SK-N-SH (cell line): ENCODE data around the gene CTPS1. TPM values are rescaled to one million over a fixed set of nuclear protein-coding genes. Genes with fewer than 3 reads are reported as not detected.

ENCODE experiments used
- CTCF ChIA-PET: fragments of 300-600, 350-600 bp; formaldehyde crosslinking; extraction: SDS; loops from one replicate; lab custom pipeline; 2021; lab: Yijun Ruan, JAX
- POLR2A ChIA-PET: fragments of 350-600 bp; sonication (Branson Sonifier 250); formaldehyde crosslinking; extraction: SDS; loops from one replicate; lab custom pipeline; 2020; ENCODE audit warnings: antibody characterized with exemption, inconsistent platforms; lab: Yijun Ruan, JAX
- DNase-seq: peaks from one replicate; pipeline ENCODE4 v3.0.0; 2012
- H2AFZ ChIP-seq: fragments of 200-600 bp; sonication (generic); 2 replicates; pipeline ENCODE4 v1.8.1; 2016; ENCODE audit warnings: antibody characterized with exemption, mild to moderate bottlenecking, low read depth
- H3F3A ChIP-seq: fragments of 200-600 bp; sonication (generic); replicated peaks from 2 replicates; pipeline ENCODE3; 2016; ENCODE audit warnings: antibody characterized with exemption, mild to moderate bottlenecking; ENCODE audit not compliant: insufficient read depth
- H3K27ac ChIP-seq, 2 experiments: fragments of 200-500 bp in 1 of 2; fragments of 200-600 bp in 1 of 2; sonication (Bioruptor generic) in 1 of 2; sonication (generic), shearing (Covaris generic) in 1 of 2; 2 replicates each; pipeline versions ENCODE4 v1.5.1 to v1.6.1; 2014 to 2016; ENCODE audit warnings: low read depth in 2 of 2, inconsistent platforms in 1 of 2, low read length in 1 of 2, mild to moderate bottlenecking in 1 of 2, mixed read lengths in 1 of 2
- H3K27me3 ChIP-seq: fragments of 200-600 bp; sonication (generic), shearing (Covaris generic); 2 replicates; pipeline ENCODE4 v1.6.1; 2016; ENCODE audit warnings: mixed run types; ENCODE audit not compliant: insufficient read depth
- H3K36me3 ChIP-seq, 2 experiments: fragments of 200-500 bp in 1 of 2; fragments of 200-600 bp in 1 of 2; sonication (Bioruptor generic) in 1 of 2; sonication (generic) in 1 of 2; replicated peaks in 1 of 2; 2 replicates each; pipeline versions ENCODE3 to v1.5.1; 2014 to 2016; ENCODE audit warnings: low read length in 1 of 2, mild to moderate bottlenecking in 1 of 2; ENCODE audit not compliant: insufficient read depth in 2 of 2, control insufficient read depth in 1 of 2
- H3K4me1 ChIP-seq, 2 experiments: fragments of 200-500 bp in 1 of 2; fragments of 200-600 bp in 1 of 2; sonication (Bioruptor generic) in 1 of 2; sonication (generic), shearing (Covaris generic) in 1 of 2; 2 replicates each; pipeline versions ENCODE4 v1.5.1 to v1.6.1; 2014 to 2016; ENCODE audit warnings: low read depth in 1 of 2, low read length in 1 of 2, mixed run types in 1 of 2; ENCODE audit not compliant: insufficient read depth in 2 of 2, control insufficient read depth in 1 of 2
- H3K4me2 ChIP-seq: fragments of 200-600 bp; sonication (generic), shearing (Covaris generic); 2 replicates; pipeline ENCODE4 v1.6.1; 2017; ENCODE audit warnings: mixed run types
- H3K4me3 ChIP-seq, 2 experiments: fragments of 200-500 bp in 1 of 2; fragments of 200-600 bp in 1 of 2; sonication (Bioruptor generic) in 1 of 2; sonication (generic), shearing (Covaris generic) in 1 of 2; 2 replicates each; pipeline versions ENCODE4 v1.5.1 to v1.8.1; 2014 to 2016; ENCODE audit warnings: low read depth in 2 of 2, inconsistent platforms in 1 of 2, low read length in 1 of 2, mild to moderate bottlenecking in 1 of 2, mixed read lengths in 1 of 2, moderate library complexity in 1 of 2
- H3K79me2 ChIP-seq: fragments of 200-600 bp; sonication (generic); 2 replicates; pipeline ENCODE4 v1.8.1; 2017; ENCODE audit warnings: mild to moderate bottlenecking; ENCODE audit not compliant: insufficient read depth
- H3K9ac ChIP-seq: fragments of 200-600 bp; sonication (generic); 2 replicates; pipeline ENCODE4 v1.6.1; 2017; ENCODE audit warnings: mixed run types
- H3K9me2 ChIP-seq: fragments of 200-600 bp; sonication (generic); 2 replicates; pipeline ENCODE4 v1.6.1; 2017; ENCODE audit warnings: mixed run types
- H3K9me3 ChIP-seq: fragments of 200-600 bp; sonication (generic); 2 replicates; pipeline ENCODE4 v1.6.1; 2017; ENCODE audit warnings: mixed run types, mild to moderate bottlenecking, moderate library complexity
- H4K20me1 ChIP-seq: fragments of 200-600 bp; sonication (generic); 2 replicates; pipeline ENCODE4 v1.6.1; 2017; ENCODE audit warnings: mild to moderate bottlenecking, mixed run types; ENCODE audit not compliant: insufficient read depth
- EP300 ChIP-seq, 2 experiments: IDR thresholded peaks; 2 replicates each; pipeline versions ENCODE4 v1.4.0 to v1.6.1; 2012; ENCODE audit warnings: borderline replicate concordance in 1 of 2, low read depth in 1 of 2, low read length in 1 of 2
- FOSL2 ChIP-seq: IDR thresholded peaks from 2 replicates; pipeline ENCODE4 v1.4.0; 2012; ENCODE audit warnings: low read depth, mild to moderate bottlenecking, moderate library complexity, borderline replicate concordance
- FOXJ3 ChIP-seq: sonication (generic); formaldehyde crosslinking; IDR thresholded peaks from 2 replicates; pipeline ENCODE4 v1.5.1; 2020; ENCODE audit warnings: mild to moderate bottlenecking, missing genetic modification reagents
- GATA2 ChIP-seq: sonication (generic); formaldehyde crosslinking; IDR thresholded peaks from 2 replicates; pipeline ENCODE4 v1.5.0; 2020; ENCODE audit warnings: mild to moderate bottlenecking, missing genetic modification reagents
- JUND ChIP-seq: IDR thresholded peaks from 2 replicates; pipeline ENCODE4 v1.4.0; 2012
- MEF2A ChIP-seq: IDR thresholded peaks from 2 replicates; pipeline ENCODE4 v1.4.0; 2012; ENCODE audit warnings: low read depth, borderline replicate concordance
- MXI1 ChIP-seq: IDR thresholded peaks from 2 replicates; pipeline ENCODE4 v1.6.1; 2012; ENCODE audit warnings: mild to moderate bottlenecking, low read depth, low read length, improper control_type of control experiment
- NRF1 ChIP-seq: IDR thresholded peaks from 2 replicates; pipeline ENCODE4 v1.6.1; 2012; ENCODE audit warnings: low read depth, mild to moderate bottlenecking, low read length
- POLR2AphosphoS5 ChIP-seq: IDR thresholded peaks from 2 replicates; pipeline ENCODE4 v1.6.1; 2012; ENCODE audit warnings: low read depth, low read length
- RCOR1 ChIP-seq: fragments of 150-350 bp; IDR thresholded peaks from 2 replicates; pipeline ENCODE4 v1.6.1; 2017; ENCODE audit warnings: antibody characterized with exemption, low read length
- SIN3A ChIP-seq: IDR thresholded peaks from 2 replicates; pipeline ENCODE4 v1.6.1; 2012; ENCODE audit warnings: low read depth, mild to moderate bottlenecking, low read length, moderate library complexity, borderline replicate concordance
- SMC3 ChIP-seq: IDR thresholded peaks from 2 replicates; pipeline ENCODE4 v1.6.1; 2012; ENCODE audit warnings: low read depth, low read length, improper control_type of control experiment
- TCF12 ChIP-seq: IDR thresholded peaks from 2 replicates; pipeline ENCODE4 v1.4.0; 2012
- YY1 ChIP-seq: IDR thresholded peaks from 2 replicates; pipeline ENCODE4 v1.4.0; 2012; ENCODE audit warnings: low read depth, mild to moderate bottlenecking
- WGBS: methylation state at CpG from one replicate; pipeline ENCODE4 v1.1.6; 2017; ENCODE audit warnings: low lambda C conversion rate; 5-methylcytosine and 5-hydroxymethylcytosine counted together
- polyA plus RNA-seq, 3 experiments: library from polyadenylated mRNA; depleted of rRNA; stranded (reverse); fragments of >200 nt; gene quantifications; 2 replicates each; pipeline ENCODE4 v1.2.3, GENCODE V29; 2012
- TF ChIP-seq, protein P1 (sequence below): IDR thresholded peaks from 2 replicates; pipeline ENCODE4 v1.4.0; 2012; ENCODE audit warnings: low read depth
- TF ChIP-seq, protein P2 (sequence below): fragments of 200-600 bp; sonication (generic); IDR thresholded peaks from 2 replicates; pipeline ENCODE4 v1.6.1; 2017; ENCODE audit warnings: antibody characterized with exemption, mild to moderate bottlenecking, moderate library complexity

The CTPS1 gene
- polyA plus RNA-seq, 1 of the 3 experiments (the other 2 are of a cell fraction): 34.5 TPM

DNA sequence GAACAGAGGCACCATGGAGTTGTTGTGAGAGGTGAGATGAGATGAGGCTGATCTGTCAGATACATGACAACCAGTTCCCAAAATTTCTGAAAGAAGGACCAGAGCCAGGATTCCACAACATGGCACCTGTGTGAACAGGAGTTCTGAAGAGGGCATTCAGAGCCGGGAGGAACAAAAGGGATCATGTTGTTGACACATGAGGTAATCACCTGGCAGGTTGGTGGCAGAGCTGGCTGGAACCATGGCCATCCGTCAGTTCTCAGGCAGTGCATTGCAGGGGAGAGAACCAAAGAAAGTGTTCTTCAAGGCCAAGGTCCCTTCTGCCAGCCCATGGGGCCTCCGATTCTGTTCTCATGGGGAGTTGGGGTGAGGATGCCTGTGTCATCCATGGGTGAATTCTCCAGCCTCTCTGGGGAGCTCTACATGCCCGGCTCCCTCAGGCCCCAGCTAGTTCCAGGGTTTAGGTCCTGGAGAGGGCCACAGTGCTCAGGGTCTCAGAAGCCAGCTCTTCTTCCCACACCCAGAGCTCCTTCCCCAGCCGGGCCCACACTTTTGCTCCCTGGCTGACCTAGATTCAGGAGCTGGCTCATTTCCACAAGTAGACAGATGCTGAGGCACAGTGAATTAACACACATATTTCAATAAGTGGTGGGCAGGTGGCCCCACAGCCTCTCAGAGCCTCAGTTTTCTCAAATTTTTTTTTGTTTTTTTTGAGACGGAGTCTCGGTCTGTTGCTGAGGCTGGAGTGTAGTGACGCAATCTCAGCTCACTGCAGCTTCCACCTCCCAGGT is 49.1 kb upstream of the CTPS1 start (continued):
- no peak for TF ChIP-seq GATA2 (CRISPR knock-in tag)

DNA sequence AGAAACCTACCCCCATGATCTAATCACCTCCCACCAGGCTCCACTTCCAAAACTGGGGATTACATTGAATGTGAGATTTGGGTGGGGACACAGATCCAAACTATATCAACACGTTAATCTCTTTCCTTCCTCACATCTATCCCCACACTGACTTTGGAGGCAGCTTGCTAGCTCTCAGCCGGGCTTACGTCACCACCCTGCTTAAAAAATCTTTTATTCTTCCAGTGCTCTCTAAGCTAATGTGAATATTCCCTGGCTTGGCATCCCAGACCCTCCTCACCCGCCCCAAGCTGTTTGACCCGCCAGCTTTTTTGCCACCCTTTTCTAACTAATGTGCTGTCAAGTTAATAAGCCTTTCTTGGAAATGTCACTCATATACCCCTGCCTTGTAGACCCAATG is 47.9 kb upstream of the CTPS1 start:
- Histone ChIP-seq H3K27me3 (no peaks in the 10 kb centered on the region), H2AFZ (no peak overlapping the region), H3K79me2 (no peaks in the 10 kb centered on the region), H3K9me3 (no peaks in the 10 kb centered on the region), H3K36me3 (no peaks in the 10 kb centered on the region), H3K27ac (no peak overlapping the region), H3K9me2 (no peaks in the 10 kb centered on the region), H3K4me3 (no peak overlapping the region), H3F3A (peaks cover 2% of the 10 kb centered on the region), H3K4me1 (no peaks in the 10 kb centered on the region), H3K9ac (no peak overlapping the region), H3K4me2 (no peak overlapping the region), H4K20me1 (no peaks in the 10 kb centered on the region)
- WGBS: 91% methylated on average over 5 of the region's 5 CpGs
- no peak for TF ChIP-seq TCF12
- TF ChIP-seq, protein P1, sequence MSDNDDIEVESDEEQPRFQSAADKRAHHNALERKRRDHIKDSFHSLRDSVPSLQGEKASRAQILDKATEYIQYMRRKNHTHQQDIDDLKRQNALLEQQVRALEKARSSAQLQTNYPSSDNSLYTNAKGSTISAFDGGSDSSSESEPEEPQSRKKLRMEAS: no peak
- TF ChIP-seq MXI1: no peak
- TF ChIP-seq SIN3A: no peak
- no peak for TF ChIP-seq FOSL2
- no peak for TF ChIP-seq NRF1
- TF ChIP-seq POLR2AphosphoS5: no peak
- TF ChIP-seq, protein P2, sequence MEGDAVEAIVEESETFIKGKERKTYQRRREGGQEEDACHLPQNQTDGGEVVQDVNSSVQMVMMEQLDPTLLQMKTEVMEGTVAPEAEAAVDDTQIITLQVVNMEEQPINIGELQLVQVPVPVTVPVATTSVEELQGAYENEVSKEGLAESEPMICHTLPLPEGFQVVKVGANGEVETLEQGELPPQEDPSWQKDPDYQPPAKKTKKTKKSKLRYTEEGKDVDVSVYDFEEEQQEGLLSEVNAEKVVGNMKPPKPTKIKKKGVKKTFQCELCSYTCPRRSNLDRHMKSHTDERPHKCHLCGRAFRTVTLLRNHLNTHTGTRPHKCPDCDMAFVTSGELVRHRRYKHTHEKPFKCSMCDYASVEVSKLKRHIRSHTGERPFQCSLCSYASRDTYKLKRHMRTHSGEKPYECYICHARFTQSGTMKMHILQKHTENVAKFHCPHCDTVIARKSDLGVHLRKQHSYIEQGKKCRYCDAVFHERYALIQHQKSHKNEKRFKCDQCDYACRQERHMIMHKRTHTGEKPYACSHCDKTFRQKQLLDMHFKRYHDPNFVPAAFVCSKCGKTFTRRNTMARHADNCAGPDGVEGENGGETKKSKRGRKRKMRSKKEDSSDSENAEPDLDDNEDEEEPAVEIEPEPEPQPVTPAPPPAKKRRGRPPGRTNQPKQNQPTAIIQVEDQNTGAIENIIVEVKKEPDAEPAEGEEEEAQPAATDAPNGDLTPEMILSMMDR: no peak
- TF ChIP-seq SMC3: no peak
- TF ChIP-seq FOXJ3: no peak
- no peak for TF ChIP-seq RCOR1
- TF ChIP-seq YY1: no peak
- TF ChIP-seq EP300 (IDR thresholded peaks at IDR 0.05; ENCODE audit: borderline replicate concordance in 1 of 2, low read depth in 1 of 2, low read length in 1 of 2): no peak
- ChIA-PET CTCF (interaction anchor here (0.6 to 1.7 kb wide), 2 partner anchors 10 to 17 kb away, joined by 3 to 9 read pairs; no protein-coding TSS in a partner anchor), POLR2A (no interaction called here)
- no peak for DNase-seq

DNA sequence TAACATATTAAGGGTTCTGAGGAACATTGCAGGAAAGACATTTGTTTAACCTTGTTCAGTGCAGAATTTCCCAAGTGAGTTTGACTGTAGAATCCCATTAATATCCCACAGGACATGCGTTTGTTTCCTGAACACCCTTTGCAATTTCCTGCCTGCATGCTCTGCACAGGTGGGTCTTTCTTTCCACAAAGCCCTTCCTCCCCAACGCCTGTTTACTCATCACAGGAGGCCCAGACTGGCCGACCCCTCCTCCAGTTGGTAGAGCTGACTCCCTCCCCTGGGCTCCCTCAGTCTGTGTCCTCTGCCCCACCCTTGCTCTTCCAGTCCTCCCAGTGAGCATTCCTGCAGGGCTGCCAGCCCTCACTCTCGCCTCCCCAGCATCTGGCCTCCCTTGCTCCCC is 47.5 kb upstream of the CTPS1 start:
- ChIA-PET POLR2A (no interaction called here), CTCF (interaction anchor here (0.9 to 1.7 kb wide), 2 partner anchors 17 to 82 kb away, joined by 4 to 9 read pairs; no protein-coding TSS in a partner anchor)
- no peaks in the 10 kb centered on the region for H4K20me1 ChIP-seq
- H3K9me3 ChIP-seq: no peaks in the 10 kb centered on the region
- no peaks in the 10 kb centered on the region for H3K9me2 ChIP-seq
- H3F3A ChIP-seq: peaks cover 2% of the 10 kb centered on the region
- no peaks in the 10 kb centered on the region for H3K27me3 ChIP-seq
- H3K4me3 ChIP-seq: no peak overlapping the region
- no peak for DNase-seq
- no peaks in the 10 kb centered on the region for H3K4me1 ChIP-seq
- H3K4me2 ChIP-seq: no peak overlapping the region
- no peak overlapping the region for H3K27ac ChIP-seq
- TF ChIP-seq RCOR1 (no peak), MEF2A (no peak), SIN3A (no peak), JUND (no peak)
- TF ChIP-seq, protein P1: no peak
- no peaks in the 10 kb centered on the region for H3K36me3 ChIP-seq
- no peak overlapping the region for H3K9ac ChIP-seq
- no peaks in the 10 kb centered on the region for H3K79me2 ChIP-seq
- H2AFZ ChIP-seq: no peak overlapping the region
- 87% methylated on average over 4 of the region's 4 CpGs for WGBS
